ENCODE results near the gene CDK5R2. TPM values are rescaled to one million over a fixed set of nuclear protein-coding genes. Genes with fewer than 3 reads are reported as not detected.

Gene CDK5R2
- total RNA-seq, 1 donor from 2014 or later, result not detected

DNA sequence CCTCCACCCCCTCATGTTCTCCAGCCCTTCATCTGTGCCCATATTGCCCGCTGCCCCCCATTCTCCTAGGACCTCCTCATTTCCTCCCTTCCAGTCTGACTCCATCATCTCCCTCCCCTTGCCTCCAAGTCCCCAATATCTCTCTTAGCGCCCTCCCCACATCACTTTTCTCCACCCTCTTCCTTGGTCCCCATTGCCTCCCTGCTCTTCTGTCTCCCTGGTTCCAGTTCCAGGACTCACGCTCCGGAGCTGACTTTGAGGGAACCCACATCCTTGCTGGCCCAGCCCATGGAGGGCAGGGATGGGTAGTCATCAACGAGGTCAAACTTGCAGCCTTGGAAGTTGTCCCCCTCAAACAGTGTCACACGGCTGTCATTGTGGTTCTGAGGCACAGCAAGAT, 31.1 kb downstream of the CDK5R2 start:
- Histone ChIP-seq H3K27ac (replicated peaks) (no peak overlapping the region), H3K27me3 (ENCODE audit: low read depth) (peaks cover 100% of the 10 kb centered on the region), H3K36me3 (no peaks in the 10 kb centered on the region), H3K4me3 (no peak overlapping the region), H3K9me3 (replicated peaks) (no peaks in the 10 kb centered on the region), H3K4me1 (peaks cover 23% of the 10 kb centered on the region)
- intact Hi-C loops (cut with micrococcal nuclease), result no loop called here
- no peak for DNase-seq
- TF ChIP-seq CTCF (IDR thresholded peaks at IDR 0.05; ENCODE audit: borderline replicate concordance), result no peak

DNA sequence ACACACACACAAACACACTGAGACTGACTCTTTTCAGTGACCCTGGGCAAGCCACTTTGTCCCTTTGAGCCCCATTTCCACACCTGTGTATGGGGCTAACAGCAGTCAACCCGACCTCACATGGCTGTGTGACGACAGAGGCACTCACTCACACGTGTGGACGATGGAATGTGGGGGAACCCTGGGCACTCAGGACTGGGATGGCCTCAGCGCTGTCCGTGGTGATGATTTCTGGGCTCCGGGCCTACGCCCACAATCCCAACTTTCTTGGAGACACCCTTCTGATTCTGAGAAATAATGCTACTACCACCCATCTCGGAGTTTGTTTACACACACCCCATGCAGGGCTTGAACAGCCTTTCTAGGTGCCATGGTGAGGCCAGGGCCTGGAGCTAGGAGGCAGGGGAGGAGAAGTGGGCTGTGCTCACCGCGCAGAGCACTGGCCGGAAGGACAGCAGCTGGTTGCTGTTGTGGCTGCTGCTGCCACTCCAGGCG, 32.3 kb downstream of the CDK5R2 start:
- intact Hi-C loops (cut with micrococcal nuclease), result no loop called here
- no peak for DNase-seq
- H3K27me3 ChIP-seq (ENCODE audit: low read depth), result peaks cover 100% of the 10 kb centered on the region
- H3K4me1 ChIP-seq, result peaks cover 28% of the 10 kb centered on the region
- no peaks in the 10 kb centered on the region for H3K9me3 ChIP-seq (replicated peaks)
- TF ChIP-seq CTCF (IDR thresholded peaks at IDR 0.05; ENCODE audit: borderline replicate concordance), result no peak
- no peak overlapping the region for H3K27ac ChIP-seq (replicated peaks)
- no peak overlapping the region for H3K4me3 ChIP-seq
- no peaks in the 10 kb centered on the region for H3K36me3 ChIP-seq

GRCh38 chr2:218992196-218992595, 32.7 kb downstream of the CDK5R2 start:
- DNase-seq, result no peak

DNA sequence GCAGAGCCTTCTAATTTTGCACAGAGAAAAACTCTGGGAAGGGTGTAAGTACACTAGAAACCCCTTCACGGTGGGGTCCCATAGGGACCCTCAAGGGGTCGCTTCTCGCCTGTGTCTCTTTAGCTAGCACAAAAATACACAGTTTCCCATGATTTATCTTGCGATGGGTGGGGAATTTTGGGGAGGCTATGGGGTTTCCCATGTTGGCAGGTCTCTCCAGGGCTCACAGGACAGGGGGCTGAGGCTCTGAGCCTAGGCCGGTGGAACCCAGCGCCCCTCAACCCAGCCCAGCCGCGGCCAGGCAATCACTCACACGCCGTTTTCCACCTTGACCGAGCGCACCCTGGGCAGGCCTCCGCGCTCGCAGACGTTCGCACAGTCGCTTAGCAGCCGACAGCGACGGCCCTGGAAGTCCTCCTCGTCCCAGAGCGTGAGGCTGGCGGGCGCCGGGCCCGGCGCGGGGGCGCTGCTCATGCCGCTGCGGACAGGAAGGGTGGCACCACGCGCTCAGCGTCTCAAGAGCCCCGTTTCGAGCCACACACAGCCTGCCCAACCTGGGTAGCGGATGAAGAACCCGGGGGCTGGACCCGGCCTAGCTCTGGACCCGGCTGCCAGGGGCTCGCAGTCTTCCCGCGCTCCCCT, 33.4 kb downstream of the CDK5R2 start:
- peaks cover 28% of the 10 kb centered on the region for H3K4me1 ChIP-seq
- no peak for DNase-seq
- no peaks in the 10 kb centered on the region for H3K9me3 ChIP-seq (replicated peaks)
- no peaks in the 10 kb centered on the region for H3K36me3 ChIP-seq
- H3K27ac ChIP-seq (replicated peaks), result no peak overlapping the region
- peak overlapping the region; percentile 57 for H3K4me3 ChIP-seq
- no peak for TF ChIP-seq CTCF (IDR thresholded peaks at IDR 0.05; ENCODE audit: borderline replicate concordance)
- intact Hi-C loops (cut with micrococcal nuclease), result no loop called here
- H3K27me3 ChIP-seq (ENCODE audit: low read depth), result peaks cover 100% of the 10 kb centered on the region

More at GRCh38 chr2:218992196-218992595, 32.7 kb downstream of the CDK5R2 start:
- H3K9me3 ChIP-seq (replicated peaks), result no peaks in the 10 kb centered on the region
- intact Hi-C loops (cut with micrococcal nuclease), result no loop called here
- no peaks in the 10 kb centered on the region for H3K36me3 ChIP-seq
- TF ChIP-seq CTCF (IDR thresholded peaks at IDR 0.05; ENCODE audit: borderline replicate concordance), result no peak
- no peak overlapping the region for H3K27ac ChIP-seq (replicated peaks)
- H3K27me3 ChIP-seq (ENCODE audit: low read depth), result peaks cover 100% of the 10 kb centered on the region
- peaks cover 28% of the 10 kb centered on the region for H3K4me1 ChIP-seq
- H3K4me3 ChIP-seq, result no peak overlapping the region

DNA sequence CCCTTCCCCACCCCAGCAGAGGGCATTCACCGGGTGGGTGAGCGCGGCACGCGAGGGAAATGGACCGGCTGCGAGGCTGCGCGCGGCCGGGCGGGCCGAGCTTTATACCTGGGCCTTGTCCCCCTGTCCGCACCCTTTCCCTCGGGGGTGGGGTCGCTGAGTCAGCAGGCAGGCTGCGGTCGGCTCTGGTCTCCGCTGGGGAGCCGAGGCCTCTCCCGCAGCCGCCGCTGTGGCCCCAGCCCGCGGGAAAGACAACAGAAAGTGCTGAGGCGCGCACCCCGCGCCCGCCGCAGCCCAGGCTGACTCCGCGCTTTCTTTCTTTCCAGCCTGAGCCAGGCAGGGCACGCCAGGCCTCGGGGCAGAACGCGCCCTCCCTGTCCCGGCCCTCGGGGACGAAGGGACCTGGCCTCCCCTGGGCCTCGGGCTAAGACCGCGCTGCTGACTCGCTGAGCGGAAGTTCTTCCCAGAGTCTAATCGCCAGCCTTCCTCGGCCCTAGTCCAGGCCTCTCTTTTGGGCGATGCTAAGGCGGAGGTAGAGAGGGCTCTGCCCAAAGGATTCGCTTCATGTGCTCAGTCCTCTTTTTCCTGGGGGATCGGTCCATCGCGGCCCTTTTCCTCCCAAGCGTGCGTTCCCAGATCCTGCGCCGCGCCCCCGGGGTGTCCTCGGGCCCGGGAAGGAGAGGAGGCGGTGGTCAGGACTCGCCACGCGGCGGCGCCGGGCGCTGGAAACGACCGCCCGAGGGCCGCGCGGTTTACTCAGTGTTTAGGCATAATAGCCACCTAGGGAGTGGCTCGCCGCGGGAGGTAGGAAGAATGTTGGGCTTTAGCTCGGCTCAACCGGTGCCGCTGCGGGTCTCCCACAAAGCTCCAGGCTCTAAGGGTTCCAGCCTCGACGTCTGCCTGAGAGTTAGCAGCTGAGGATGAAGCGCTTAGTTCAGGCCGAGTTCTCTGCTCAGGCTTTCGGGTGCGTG, 34.2 kb downstream of the CDK5R2 start, which contains the start of gene CRYBA2:
Gene CRYBA2 (minus strand): TSS at position 78 of the 971 bp plus-strand sequence. CDS start 246 bp downstream, outside the sequence.
- no peaks in the 10 kb centered on the region for H3K36me3 ChIP-seq
- intact Hi-C loops (cut with micrococcal nuclease), result no loop called here
- H3K27ac ChIP-seq (replicated peaks), result no peak within 1 kb of the TSS
- DNase-seq, result no peak
- H3K4me3 ChIP-seq, result peak within 1 kb of the TSS; percentile 57
- no peaks in the 10 kb centered on the region for H3K9me3 ChIP-seq (replicated peaks)
- H3K4me1 ChIP-seq, result peaks cover 28% of the 10 kb centered on the region
- TF ChIP-seq CTCF (IDR thresholded peaks at IDR 0.05; ENCODE audit: borderline replicate concordance), result no peak
- H3K27me3 ChIP-seq (ENCODE audit: low read depth), result peaks cover 100% of the 10 kb centered on the region
